SK-N-MC (cell line): ENCODE results near the gene JPT1.

Experiments
- EZH2 ChIP-seq: fragments of 200-600 bp; sonication (generic); IDR thresholded peaks from one replicate; pipeline ENCODE4 v1.6.1; 2017; ENCODE audit warnings: antibody characterized with exemption
- POLR2AphosphoS5 ChIP-seq: IDR thresholded peaks from 2 replicates; pipeline ENCODE4 v1.6.1; 2012; ENCODE audit warnings: mild to moderate bottlenecking, low read depth, low read length, borderline replicate concordance

DNA sequence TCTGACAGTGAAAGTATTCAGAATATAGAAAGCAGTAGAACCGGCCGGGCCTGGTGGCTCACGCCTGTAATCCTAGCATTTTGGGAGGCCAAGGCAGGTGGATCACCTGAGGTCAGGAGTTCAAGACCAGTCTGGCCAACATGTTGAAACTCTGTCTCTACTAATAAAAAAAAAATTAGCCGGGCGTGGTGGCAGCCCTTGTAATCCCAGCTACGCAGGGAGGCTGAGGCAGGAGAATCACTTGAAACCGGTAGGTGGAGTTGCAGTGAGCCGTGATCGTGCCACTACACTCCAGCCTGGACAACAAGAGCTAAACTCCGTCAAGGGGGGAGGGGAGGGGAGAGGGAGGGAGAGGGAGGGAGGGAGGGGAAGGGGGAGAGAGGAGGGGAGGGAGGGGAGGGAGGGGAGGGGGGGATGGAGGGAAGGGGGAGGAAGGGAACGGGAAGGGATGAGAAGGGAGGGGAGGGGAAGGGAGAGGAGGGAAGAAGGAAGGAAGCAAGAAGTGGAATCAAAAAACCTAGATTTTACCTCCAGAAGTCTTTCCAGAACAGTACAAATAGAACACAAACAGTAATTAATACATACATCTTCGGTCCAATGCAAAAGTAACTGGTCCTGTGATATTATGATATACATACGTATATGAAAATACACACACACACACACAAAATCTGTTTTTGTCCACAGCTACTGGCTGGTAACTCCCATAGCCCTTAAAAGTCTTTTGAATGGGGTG lies 11.9 kb downstream of the JPT1 start:
- TF ChIP-seq EZH2 (no peak), POLR2AphosphoS5 (no peak)
